GM23248 (cell line): Measurements from ENCODE around the gene CPNE5.

Experiments used
- EZH2 ChIP-seq: fragments of 200-600 bp; sonication (generic); IDR thresholded peaks from 2 replicates; pipeline ENCODE4 v1.6.1; 2018; ENCODE audit warnings: antibody characterized with exemption, mild to moderate bottlenecking; ENCODE audit not compliant: insufficient read depth, poor library complexity, severe bottlenecking
- EZH2phosphoT487 ChIP-seq: fragments of 200-600 bp; sonication (generic); IDR thresholded peaks from 2 replicates; pipeline ENCODE4 v1.6.1; 2018; ENCODE audit warnings: antibody characterized with exemption, moderate library complexity, mild to moderate bottlenecking, low read depth; ENCODE audit not compliant: insufficient read depth

- TF ChIP-seq EZH2 (no peak), EZH2phosphoT487 (no peak)
These were observed 25.7 kb downstream of the CPNE5 start for GRCh38 chr6:36813526-36813925.
